H1 (cell line): ENCODE measurements around the gene TOR1B.

ENCODE experiments used
- CTCF ChIP-seq, 3 experiments: IDR thresholded peaks; 1 replicate in 2 of 3; 2 replicates in 1 of 3; pipeline versions ENCODE4 v1.5.1 to v1.6.1; 2011; ENCODE audit warnings: low read length in 3 of 3, mild to moderate bottlenecking in 3 of 3, inconsistent platforms in 2 of 3, low read depth in 1 of 3, moderate library complexity in 1 of 3; ENCODE audit not compliant: insufficient read depth in 1 of 3; ENCODE audit errors: control extremely low read depth in 1 of 3
- TAF1 ChIP-seq: IDR thresholded peaks from 2 replicates; pipeline ENCODE4 v1.6.1; 2011; ENCODE audit warnings: mild to moderate bottlenecking, low read depth, low read length

DNA sequence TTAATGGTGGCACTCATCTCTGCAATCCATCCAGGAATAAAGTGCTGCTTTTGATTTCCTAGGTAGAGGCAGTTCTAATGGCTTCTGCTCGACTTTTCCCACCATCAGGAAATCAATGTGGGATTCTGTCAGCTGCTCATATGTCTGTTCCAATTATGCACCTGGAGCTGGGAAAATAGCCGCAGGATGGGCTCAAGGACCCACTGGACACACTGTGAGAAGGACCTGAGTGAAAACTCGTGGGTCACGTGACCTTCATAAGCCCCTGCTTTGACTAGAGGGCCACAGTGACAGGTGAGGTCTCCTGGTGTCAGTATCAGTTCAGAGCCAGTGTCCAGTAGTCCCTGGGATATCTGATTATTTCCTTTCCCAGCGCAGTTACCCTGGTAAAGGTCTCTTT lies 32.2 kb upstream of the TOR1B start:
- no peak for TF ChIP-seq CTCF (IDR thresholded peaks at IDR 0.05; ENCODE audit: control extremely low read depth in 1 of 3, insufficient read depth in 1 of 3, low read depth in 1 of 3, low read length in 3 of 3)
- no peak for TF ChIP-seq TAF1
